HAP-1 (cell line): ENCODE results near the gene CHST5.
"Not testable (repeated sequence)": the region's sequence is repeated elsewhere in the genome, so short reads cannot be mapped to it uniquely, and the experiment has no call there.

ENCODE experiments used
- DNase-seq, 2 experiments: peaks; one replicate each; pipeline ENCODE4 v3.0.0-alpha.2; 2016 to 2020; ENCODE audit warnings: low spot score in 2 of 2
- H3K27me3 ChIP-seq: fragments of 250-450 bp; sonication (Bioruptor Pico); 2 replicates; pipeline ENCODE4 v1.5.1; 2020; ENCODE audit warnings: low read depth, mild to moderate bottlenecking, moderate library complexity
- H3K36me3 ChIP-seq: fragments of 250-450 bp; sonication (Bioruptor Pico); replicated peaks from 2 replicates; pipeline ENCODE4 v1.5.1; 2020; ENCODE audit warnings: mild to moderate bottlenecking
- H3K4me1 ChIP-seq: fragments of 250-450 bp; sonication (Bioruptor Pico); 2 replicates; pipeline ENCODE4 v1.5.1; 2020; ENCODE audit warnings: mild to moderate bottlenecking
- H3K4me3 ChIP-seq: fragments of 250-450 bp; sonication (Bioruptor Pico); 2 replicates; pipeline ENCODE4 v1.5.1; 2020; ENCODE audit warnings: mild to moderate bottlenecking, moderate library complexity
- H3K9me3 ChIP-seq: fragments of 250-450 bp; sonication (Bioruptor Pico); 2 replicates; pipeline ENCODE4 v1.5.1; 2020; ENCODE audit warnings: mild to moderate bottlenecking, moderate library complexity
- in situ Hi-C: fragments of 300-500 bp; cut with MboI; formaldehyde crosslinking; loops from 3 replicates; pipeline ENCODE4 v1.14.3; 2020; ENCODE audit warnings: low sequenced_read_pairs, inconsistent platforms, mixed read lengths

Gene CHST5

GRCh38 chr16:75565640-75566039 is 29.7 kb upstream of the CHST5 start:
- Histone ChIP-seq H3K4me3 (peak overlapping the region; percentile 86), H3K4me1 (peaks cover 13% of the 10 kb centered on the region), H3K27me3 (peaks cover 4% of the 10 kb centered on the region; the same call in 1 of the 2 replicates), H3K9me3 (no peaks in the 10 kb centered on the region), H3K36me3 (peaks cover 34% of the 10 kb centered on the region)
- DNase-seq: no peak
- in situ Hi-C loops: no loop called here

GRCh38 chr16:75559564-75560372 is 23.9 kb upstream of the CHST5 start:
- in situ Hi-C loops: no loop called here

GRCh38 chr16:75558846-75559401 is 23.0 kb upstream of the CHST5 start:
- peaks cover 27% of the 10 kb centered on the region for H3K4me1 ChIP-seq
- no peaks in the 10 kb centered on the region for H3K9me3 ChIP-seq
- H3K27me3 ChIP-seq: peaks cover 4% of the 10 kb centered on the region; the same call in 1 of the 2 replicates
- in situ Hi-C loops: no loop called here
- DNase-seq: no peak
- no peak overlapping the region for H3K4me3 ChIP-seq
- no peaks in the 10 kb centered on the region for H3K36me3 ChIP-seq

More at GRCh38 chr16:75559564-75560372, 23.9 kb upstream of the CHST5 start:
- peaks cover 25% of the 10 kb centered on the region for H3K4me1 ChIP-seq
- no peaks in the 10 kb centered on the region for H3K36me3 ChIP-seq
- H3K4me3 ChIP-seq: no peak overlapping the region
- no peak for DNase-seq
- H3K27me3 ChIP-seq: peaks cover 4% of the 10 kb centered on the region; the same call in 1 of the 2 replicates
- no peaks in the 10 kb centered on the region for H3K9me3 ChIP-seq

DNA sequence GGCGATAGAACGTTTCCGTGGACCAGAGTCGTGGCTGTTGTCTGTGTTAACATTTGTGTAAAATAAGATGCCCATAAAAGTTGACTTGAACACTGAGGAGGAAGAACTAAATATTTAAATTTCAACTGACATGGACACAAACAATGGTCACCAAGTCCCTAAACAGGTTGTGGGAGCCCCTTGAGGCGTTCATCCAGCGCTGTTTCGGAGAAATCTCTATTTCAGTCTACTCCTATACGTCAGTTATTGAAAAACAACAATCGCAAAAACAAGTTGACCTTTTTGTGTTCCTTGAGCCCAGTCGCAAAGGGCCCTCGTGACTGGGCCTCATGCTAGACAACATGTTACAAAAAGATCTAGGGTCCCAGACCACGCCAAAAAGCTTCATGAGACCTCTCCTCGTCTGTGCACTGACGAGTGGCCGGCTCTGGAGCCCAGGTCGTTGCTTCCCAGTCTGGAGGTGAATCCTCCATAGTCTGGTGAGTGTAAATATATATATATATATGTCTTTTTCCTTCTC is 20.6 kb upstream of the CHST5 start:
- H3K4me3 ChIP-seq: peak overlapping the region; percentile 54
- DNase-seq: no peak
- in situ Hi-C loops: no loop called here

DNA sequence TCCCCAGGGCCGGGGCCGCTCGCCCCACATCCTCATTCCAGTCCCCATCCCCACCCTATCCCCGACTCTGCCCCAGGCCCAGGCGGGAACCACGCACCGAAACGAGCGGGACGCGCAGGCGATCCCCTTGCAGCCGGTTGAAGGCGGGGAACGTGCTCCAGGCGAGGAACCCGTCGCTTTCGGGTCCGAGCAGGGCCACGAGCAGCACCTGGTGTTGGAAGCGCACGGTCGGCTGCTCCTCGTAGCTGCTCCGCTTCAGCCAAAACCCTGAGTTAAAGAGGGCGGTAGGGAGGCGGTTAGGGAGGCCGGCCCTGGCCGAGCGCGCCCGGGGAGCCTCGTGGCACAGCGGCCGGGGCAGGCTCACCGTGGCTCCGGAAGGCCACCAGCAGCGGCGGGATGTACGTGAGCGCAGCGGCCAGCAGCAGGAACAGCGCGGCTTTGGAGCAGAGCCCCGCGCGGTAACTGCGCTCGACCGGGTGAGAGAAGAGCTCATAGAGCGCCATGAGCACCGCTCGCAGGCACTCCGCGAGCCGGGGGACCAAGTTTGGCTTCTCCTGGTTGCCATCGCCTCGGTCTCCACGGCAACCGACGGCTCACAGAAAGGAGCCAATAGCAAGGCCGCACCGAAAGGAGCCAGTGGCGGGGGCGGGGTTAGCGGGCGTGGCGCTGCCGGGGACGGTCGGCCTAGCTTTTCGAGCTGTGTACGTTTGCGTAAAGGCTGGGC is 20.0 kb upstream of the CHST5 start, which contains the start of gene TMEM231:
Gene TMEM231, minus strand, starts transcription at position 546 of the 724 bp plus-strand sequence. Its CDS starts 43 bp downstream, at position 503.
- Histone ChIP-seq H3K27me3 (no peaks in the 10 kb centered on the region), H3K4me3 (peak within 1 kb of the TSS; percentile 54), H3K4me1 (peaks cover 27% of the 10 kb centered on the region), H3K36me3 (no peaks in the 10 kb centered on the region), H3K9me3 (no peaks in the 10 kb centered on the region)
- in situ Hi-C loops: no loop called here
- DNase-seq: peak; percentile 94 to 99

More for the DNA sequence above, 20.6 kb upstream of the CHST5 start:
- peaks cover 27% of the 10 kb centered on the region for H3K4me1 ChIP-seq
- no peaks in the 10 kb centered on the region for H3K36me3 ChIP-seq
- no peaks in the 10 kb centered on the region for H3K27me3 ChIP-seq
- H3K9me3 ChIP-seq: no peaks in the 10 kb centered on the region

DNA sequence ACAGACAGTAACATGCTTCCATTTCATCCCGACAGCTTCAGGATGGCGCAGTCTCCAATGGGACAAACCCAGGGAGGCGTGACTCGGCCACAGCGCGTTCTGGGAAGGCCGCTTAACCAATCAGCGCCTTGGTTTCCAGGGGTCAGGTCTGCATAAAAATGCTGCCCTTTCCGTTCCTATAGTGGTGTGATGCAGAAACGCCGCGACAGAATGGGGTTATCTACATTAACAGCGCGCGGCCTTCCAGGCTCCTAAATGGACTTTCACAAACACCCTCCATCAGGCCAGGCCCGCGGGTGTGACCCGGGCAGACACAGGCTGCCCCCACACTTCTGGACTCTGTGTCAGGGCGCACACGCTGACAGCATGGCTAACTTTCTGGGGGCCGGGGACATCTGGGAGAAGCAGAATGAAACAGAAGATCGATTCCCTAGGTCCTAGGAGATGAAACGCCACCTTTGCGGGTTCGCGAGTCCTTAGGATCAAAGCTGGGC is 19.4 kb upstream of the CHST5 start:
- peaks cover 27% of the 10 kb centered on the region for H3K4me1 ChIP-seq
- peak; percentile 80 to 91 for DNase-seq
- in situ Hi-C loops: no loop called here
- H3K9me3 ChIP-seq: no peaks in the 10 kb centered on the region
- no peaks in the 10 kb centered on the region for H3K36me3 ChIP-seq
- H3K4me3 ChIP-seq: peak overlapping the region; percentile 54
- H3K27me3 ChIP-seq: no peaks in the 10 kb centered on the region

GRCh38 chr16:75552951-75553350 is 17.0 kb upstream of the CHST5 start:
- no peaks in the 10 kb centered on the region for H3K9me3 ChIP-seq
- H3K27me3 ChIP-seq: no peaks in the 10 kb centered on the region
- no peak for DNase-seq
- H3K36me3 ChIP-seq: no peaks in the 10 kb centered on the region
- no peak overlapping the region for H3K4me3 ChIP-seq
- peaks cover 11% of the 10 kb centered on the region for H3K4me1 ChIP-seq
- in situ Hi-C loops: no loop called here

- peaks cover 5% of the 10 kb centered on the region for H3K4me1 ChIP-seq
- H3K9me3 ChIP-seq: no peaks in the 10 kb centered on the region
- no peaks in the 10 kb centered on the region for H3K36me3 ChIP-seq
- no peak for DNase-seq
- in situ Hi-C loops: no loop called here
- H3K27me3 ChIP-seq: no peaks in the 10 kb centered on the region
- no peak overlapping the region for H3K4me3 ChIP-seq
These were observed 14.3 kb upstream of the CHST5 start for GRCh38 chr16:75550211-75550662.

DNA sequence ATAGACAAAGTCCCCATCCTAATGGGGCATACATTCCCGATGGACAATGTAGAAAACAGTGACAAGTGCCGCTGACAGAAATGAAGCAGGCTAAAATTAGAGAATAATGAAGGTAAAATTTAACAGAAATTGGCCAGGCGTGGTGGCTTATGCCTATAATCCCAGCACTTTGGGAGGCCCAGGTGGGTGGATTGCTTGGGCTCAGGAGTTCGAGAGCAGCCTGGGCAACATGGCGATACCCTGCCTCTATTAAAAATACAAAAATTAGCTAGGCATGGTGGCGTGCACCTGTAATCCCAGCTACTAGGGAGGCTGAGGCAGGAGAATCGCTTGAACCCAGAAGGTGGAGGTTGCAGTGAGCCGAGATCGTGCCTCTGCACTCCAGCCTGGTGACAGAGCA is 12.5 kb upstream of the CHST5 start:
- H3K27me3 ChIP-seq, DNase-seq, H3K4me3 ChIP-seq, H3K4me1 ChIP-seq, in situ Hi-C loops, H3K36me3 ChIP-seq, H3K9me3 ChIP-seq: not testable (repeated sequence)

DNA sequence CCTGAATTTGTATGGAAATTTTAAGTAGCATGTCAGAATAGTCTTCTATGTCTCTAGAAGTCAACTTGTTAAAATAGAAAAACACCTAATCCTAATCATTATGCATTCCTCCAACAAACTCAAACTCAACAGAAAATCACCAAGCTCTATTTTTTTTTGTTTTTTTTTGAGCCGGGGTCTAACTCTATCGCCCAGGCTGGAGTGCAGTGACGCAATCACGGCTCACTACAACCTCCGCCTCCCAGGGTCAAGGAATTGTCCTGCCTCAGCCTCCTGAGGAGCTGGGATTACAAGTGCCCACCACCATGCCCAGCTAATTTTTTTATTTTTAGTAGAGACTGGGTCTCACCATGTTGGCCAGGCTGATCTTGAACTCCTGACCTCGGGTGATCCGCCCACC is 10.4 kb upstream of the CHST5 start:
- no peak overlapping the region for H3K4me3 ChIP-seq
- in situ Hi-C loops: no loop called here
- no peaks in the 10 kb centered on the region for H3K9me3 ChIP-seq
- H3K27me3 ChIP-seq: no peaks in the 10 kb centered on the region
- DNase-seq: no peak
- H3K36me3 ChIP-seq: no peaks in the 10 kb centered on the region
- H3K4me1 ChIP-seq: no peaks in the 10 kb centered on the region

GRCh38 chr16:75545879-75546278 is 10.0 kb upstream of the CHST5 start:
- DNase-seq, H3K36me3 ChIP-seq, H3K9me3 ChIP-seq, H3K27me3 ChIP-seq, H3K4me3 ChIP-seq, H3K4me1 ChIP-seq, in situ Hi-C loops: not testable (repeated sequence)

DNA sequence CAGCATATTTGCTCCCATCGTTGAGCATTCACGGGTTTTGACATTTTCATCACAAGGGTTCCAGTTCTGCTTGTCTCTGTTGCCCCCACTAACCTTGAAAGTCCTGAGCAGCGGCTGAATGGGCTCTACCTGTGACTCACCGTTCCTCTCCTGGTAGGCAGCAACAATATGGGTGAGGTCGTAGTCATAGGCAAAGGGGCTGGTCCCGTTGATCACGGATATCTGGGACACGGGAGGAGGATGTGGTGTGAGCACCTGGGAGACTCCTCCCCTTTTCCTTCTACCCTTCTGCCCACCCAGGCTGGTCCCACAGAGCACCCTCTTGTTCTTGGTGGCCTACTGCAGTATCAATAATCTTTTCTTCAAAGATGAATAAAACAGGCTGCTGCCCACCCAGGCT is 6.6 kb upstream of the CHST5 start:
- in situ Hi-C loops, H3K9me3 ChIP-seq, DNase-seq, H3K27me3 ChIP-seq, H3K36me3 ChIP-seq, H3K4me1 ChIP-seq, H3K4me3 ChIP-seq: not testable (repeated sequence)

GRCh38 chr16:75541236-75541635 is 5.3 kb upstream of the CHST5 start:
- Histone ChIP-seq H3K36me3 (no peaks in the 10 kb centered on the region), H3K9me3 (no peaks in the 10 kb centered on the region), H3K27me3 (no peaks in the 10 kb centered on the region), H3K4me3 (no peak overlapping the region), H3K4me1 (no peaks in the 10 kb centered on the region)
- in situ Hi-C loops: no loop called here
- no peak for DNase-seq
